Adrenal gland (tissue), 12 donors: ENCODE results near the gene SYNE4. TPM values are rescaled to one million over a fixed set of nuclear protein-coding genes. Genes with fewer than 3 reads are reported as not detected.
"Not testable (repeated sequence)": the region's sequence is repeated elsewhere in the genome, so short reads cannot be mapped to it uniquely, and the experiment has no call there.

Source experiments
- DNase-seq, 7 donors: peaks; one replicate each; pipeline ENCODE4 v3.0.0-alpha.2; 2019 to 2020
- H3K27ac ChIP-seq, 5 donors: fragments of 200-600 bp; sonication (generic) in 4 of 5; 1 replicate in 3 of 5; 2 replicates in 2 of 5; pipeline versions ENCODE4 v1.5.1 to v1.8.0; 2016 to 2020; ENCODE audit warnings: mild to moderate bottlenecking in 1 of 5
- H3K27me3 ChIP-seq: fragments of 200-600 bp; 2 replicates; pipeline ENCODE4 v1.8.0; 2021
- H3K36me3 ChIP-seq, 2 donors: fragments of 200-600 bp; replicated peaks in 1 of 2; 1 replicate in 1 of 2; 2 replicates in 1 of 2; pipeline versions ENCODE4 v1.5.1 to v1.8.0; 2018 to 2022
- H3K4me1 ChIP-seq, 2 donors: fragments of 200-600 bp; replicated peaks in 1 of 2; 1 replicate in 1 of 2; 2 replicates in 1 of 2; pipeline versions ENCODE4 v1.5.1 to v1.8.0; 2018 to 2021
- H3K4me3 ChIP-seq, 4 donors: fragments of 200-600 bp; sonication (generic) in 3 of 4; one replicate each; pipeline ENCODE4 v1.5.1; 2016 to 2018
- H3K9me3 ChIP-seq, 3 donors: fragments of 200-600 bp; sonication (generic) in 1 of 3; replicated peaks in 1 of 3; 1 replicate in 2 of 3; 2 replicates in 1 of 3; pipeline versions ENCODE4 v1.5.1 to v1.8.0; 2016 to 2021
- CTCF ChIP-seq, 6 experiments: fragments of 450-650 bp in 4 of 6; fragments of 200-600 bp in 2 of 6; sonication (generic) in 1 of 6; IDR thresholded peaks; 1 replicate in 5 of 6; 2 replicates in 1 of 6; pipeline versions ENCODE4 v1.5.1 to v1.8.0; 2016 to 2021; ENCODE audit warnings: antibody characterized with exemption in 6 of 6, mild to moderate bottlenecking in 2 of 6, moderate library complexity in 1 of 6
- POLR2A ChIP-seq, 2 donors: fragments of 450-650 bp; IDR thresholded peaks; one replicate each; pipeline ENCODE4 v1.6.1; 2017; ENCODE audit warnings: antibody characterized with exemption in 2 of 2, mild to moderate bottlenecking in 2 of 2, moderate library complexity in 1 of 2
- WGBS, 4 donors: extraction: QIAGEN DNeasy Blood & Tissue Kit in 2 of 4; methylation state at CpG; one replicate each; pipeline versions ENCODE4 v1.1.5 to v1.1.7; 2013 to 2017; 5-methylcytosine and 5-hydroxymethylcytosine counted together
- intact Hi-C, 2 donors: fragments of 100-400 bp; cut with DNase I; formaldehyde crosslinking; loops; one replicate each; pipeline versions ENCODE4 v1.14.1 to v1.15.0; 2022 to 2023
- polyA plus RNA-seq, 3 donors: library from polyadenylated mRNA; stranded (reverse); fragments of 200-250 nt in 2 of 3; fragments of 350-450 nt in 1 of 3; fragmentation: Illumina TruSeq in 1 of 3; extraction: RNeasy Lipid Tissue Mini Kit (QIAGEN cat#74804) in 1 of 3; gene quantifications; one replicate each; pipeline ENCODE4 v1.2.3, GENCODE V29; 2013 to 2014
- total RNA-seq, 9 donors: library from RNA; depleted of rRNA in 4 of 9; stranded (reverse); fragments of >200 nt in 4 of 9; fragments of 120-200 nt in 1 of 9; fragmentation: NEBNext Ultra II Directional in 1 of 9; extraction: Animal tissue kit (Norgen Biotek cat#: 25700) in 1 of 9; gene quantifications; one replicate each; pipeline versions ENCODE4 v1.1.0 to v1.2.4, GENCODE V29; 2013 to 2023
- donor health status: healthy with polysubstance abuse.
- donor health status: Bipolar disorder and iron deficiency.
- donor health status: DM: yes; HTN: yes; CAD: no.
- donor health status: DM: no; HTN: no; CAD: no.
- donor health status: DM: no; HTN: no; CAD: no.
- donor health status: DM: yes; HTN: yes; CAD: no.

The SYNE4 gene
- total and polyA plus RNA-seq, 12 donors = 0.14 to 3.0 (median 0.46) TPM; not detected in 3

- TF ChIP-seq CTCF (IDR thresholded peaks at IDR 0.05) = no peak
- no peak for TF ChIP-seq POLR2A (IDR thresholded peaks at IDR 0.05)
- H3K4me1 ChIP-seq = no peaks in the 10 kb centered on the region
- no peaks in the 10 kb centered on the region for H3K27me3 ChIP-seq
- H3K4me3 ChIP-seq = no peak overlapping the region
- no peak overlapping the region for H3K27ac ChIP-seq
- no peaks in the 10 kb centered on the region for H3K36me3 ChIP-seq
- intact Hi-C loops = no loop called here
- no peak for DNase-seq
- H3K9me3 ChIP-seq = no peaks in the 10 kb centered on the region
- 94 to 98% (median 96%) methylated on average over 2 of the region's 2 CpGs for WGBS, 4 donors
Observed at GRCh38 chr19:36043952-36044351, 35.3 kb upstream of the SYNE4 start.

GRCh38 chr19:36041831-36042230, 33.2 kb upstream of the SYNE4 start:
- peak in 1 of 7 donors; percentile 12 for DNase-seq
- H3K4me3 ChIP-seq = no peak overlapping the region
- H3K27ac ChIP-seq = peak overlapping the region in 2 of 5 donors; percentile 55 to 57
- no peaks in the 10 kb centered on the region for H3K27me3 ChIP-seq
- no peaks in the 10 kb centered on the region for H3K9me3 ChIP-seq
- 41 to 56% (median 53%) methylated on average over 3 of the region's 3 CpGs for WGBS, 4 donors
- TF ChIP-seq CTCF (IDR thresholded peaks at IDR 0.05) = no peak
- no peaks in the 10 kb centered on the region for H3K4me1 ChIP-seq
- peaks cover 0 to 7% of the 10 kb centered on the region in 2 donors for H3K36me3 ChIP-seq
- intact Hi-C loops = no loop called here

GRCh38 chr19:36041092-36041491, 32.5 kb upstream of the SYNE4 start:
- H3K27me3 ChIP-seq, H3K9me3 ChIP-seq, H3K4me3 ChIP-seq, DNase-seq, intact Hi-C loops, H3K4me1 ChIP-seq, H3K36me3 ChIP-seq: not testable (repeated sequence)
- peak overlapping the region in 2 of 5 donors; percentile 55 to 57 for H3K27ac ChIP-seq
- 90 to 93% (median 92%) methylated on average over 6 of the region's 6 CpGs for WGBS, 4 donors

GRCh38 chr19:36040495-36040894, 31.9 kb upstream of the SYNE4 start:
- no peak for DNase-seq
- Histone ChIP-seq H3K27ac (no peak overlapping the region), H3K4me1 (no peaks in the 10 kb centered on the region), H3K27me3 (no peaks in the 10 kb centered on the region), H3K4me3 (no peak overlapping the region), H3K9me3 (no peaks in the 10 kb centered on the region), H3K36me3 (peaks cover 0 to 7% of the 10 kb centered on the region in 2 donors)
- WGBS, 4 donors = 89 to 93% (median 91%) methylated on average over 6 of the region's 6 CpGs
- intact Hi-C loops = no loop called here
- TF ChIP-seq POLR2A (IDR thresholded peaks at IDR 0.05) = no peak
- no peak for TF ChIP-seq CTCF (IDR thresholded peaks at IDR 0.05)
